Left cardiac atrium (tissue), 2 donors: ENCODE measurements around the gene SNAP91. TPM values are rescaled to one million over a fixed set of nuclear protein-coding genes. Genes with fewer than 3 reads are reported as not detected.

Experiments used
- total RNA-seq, 2 donors: library from RNA; stranded (reverse); fragmentation: NEBNext Ultra II Directional; extraction: Animal tissue kit (Norgen Biotek cat#: 25700); gene quantifications; one replicate each; pipeline ENCODE4 v1.2.1, GENCODE V29; 2021
- donor health status: DM: no; HTN: yes; CAD: no; lungs with severe emphysema.
- donor health status: DM: yes; HTN: yes; CAD: no.

The SNAP91 gene
- total RNA-seq, 2 donors from 2014 or later, result 0.52 TPM; not detected in 1

Other genes starting within 250 kb of the SNAP91 start
- 1 to 10 TPM in 1 of 2 donors, under 1 TPM in 1; 0.94 to 2.5 TPM for gene PRSS35, start 196.6 kb downstream of the SNAP91 start, total RNA-seq
- not detected for gene RIPPLY2, start 144.3 kb upstream of the SNAP91 start, total RNA-seq
- gene CYB5R4, start 150.6 kb upstream of the SNAP91 start, total RNA-seq, result 10 to 100 TPM; 15.3 to 15.8 TPM